IPS-18c (cell line): Measurements from ENCODE around the gene GEMIN2.
"Not testable (repeated sequence)": the region's sequence is repeated elsewhere in the genome, so short reads cannot be mapped to it uniquely, and the experiment has no call there.

ENCODE experiments used
- H3K4me3 ChIP-seq: 2 replicates; pipeline ENCODE4 v1.7.0; 2013; ENCODE audit warnings: low read depth, mild to moderate bottlenecking, low read length, moderate library complexity; ENCODE audit not compliant: insufficient read depth
- H3K9me3 ChIP-seq: one replicate; pipeline ENCODE4 v1.6.1; 2013; ENCODE audit warnings: mild to moderate bottlenecking, low read length, moderate library complexity; ENCODE audit not compliant: control insufficient read depth, insufficient read depth

GEMIN2 gene

GRCh38 chr14:39104078-39104801 is 9.9 kb upstream of the GEMIN2 start:
- not testable (repeated sequence) for H3K9me3 ChIP-seq
- peak overlapping the region; percentile 82 for H3K4me3 ChIP-seq

GRCh38 chr14:39107591-39107996 is 6.5 kb upstream of the GEMIN2 start:
- H3K4me3 ChIP-seq = no peak overlapping the region
- no peaks in the 10 kb centered on the region for H3K9me3 ChIP-seq

- no peak overlapping the region for H3K4me3 ChIP-seq
- no peaks in the 10 kb centered on the region for H3K9me3 ChIP-seq
Measured at GRCh38 chr14:39108791-39109190, 5.3 kb upstream of the GEMIN2 start.

GRCh38 chr14:39109893-39110715 is 4.0 kb upstream of the GEMIN2 start:
- H3K9me3 ChIP-seq = no peaks in the 10 kb centered on the region
- no peak overlapping the region for H3K4me3 ChIP-seq

GRCh38 chr14:39113685-39114072 is 444 bp upstream of the GEMIN2 start:
- Histone ChIP-seq H3K9me3 (no peaks in the 10 kb centered on the region), H3K4me3 (peak overlapping the region; percentile 87)

- Histone ChIP-seq H3K9me3 (no peaks in the 10 kb centered on the region), H3K4me3 (no peak overlapping the region)
Measured at GRCh38 chr14:39122330-39123138, 8.4 kb downstream of the GEMIN2 start.

GRCh38 chr14:39137835-39138234 is 23.7 kb downstream of the GEMIN2 start:
- H3K4me3 ChIP-seq, H3K9me3 ChIP-seq: not testable (repeated sequence)

- no peak overlapping the region for H3K4me3 ChIP-seq
- H3K9me3 ChIP-seq = peaks cover 3% of the 10 kb centered on the region
Measured at GRCh38 chr14:39138440-39138839, 24.3 kb downstream of the GEMIN2 start.

- Histone ChIP-seq H3K9me3 (peaks cover 3% of the 10 kb centered on the region), H3K4me3 (no peak overlapping the region)
Measured at GRCh38 chr14:39140170-39140569, 26.0 kb downstream of the GEMIN2 start.

- not testable (repeated sequence) for H3K9me3 ChIP-seq, H3K4me3 ChIP-seq
Measured at GRCh38 chr14:39141623-39142022, 27.5 kb downstream of the GEMIN2 start.

- not testable (repeated sequence) for H3K4me3 ChIP-seq, H3K9me3 ChIP-seq
Measured at GRCh38 chr14:39143226-39143625, 29.1 kb downstream of the GEMIN2 start.

- Histone ChIP-seq H3K4me3 (no peak overlapping the region), H3K9me3 (peaks cover 3% of the 10 kb centered on the region)
Measured at GRCh38 chr14:39145266-39145966, 31.3 kb downstream of the GEMIN2 start.

- Histone ChIP-seq H3K4me3 (no peak overlapping the region), H3K9me3 (no peaks in the 10 kb centered on the region)
Measured at GRCh38 chr14:39154594-39155189, 40.6 kb downstream of the GEMIN2 start.

- H3K4me3 ChIP-seq = no peak overlapping the region
- H3K9me3 ChIP-seq = no peaks in the 10 kb centered on the region
Measured at GRCh38 chr14:39157491-39157890, 43.4 kb downstream of the GEMIN2 start.

GRCh38 chr14:39158222-39158858 is 44.2 kb downstream of the GEMIN2 start:
- Histone ChIP-seq H3K4me3 (no peak overlapping the region), H3K9me3 (no peaks in the 10 kb centered on the region)

- H3K9me3 ChIP-seq = no peaks in the 10 kb centered on the region
- H3K4me3 ChIP-seq = no peak overlapping the region
Measured at GRCh38 chr14:39160494-39160893, 46.4 kb downstream of the GEMIN2 start.
